Measurements from ENCODE around the gene CEP112.
"Not testable (repeated sequence)": the region's sequence is repeated elsewhere in the genome, so short reads cannot be mapped to it uniquely, and the experiment has no call there.

The CEP112 gene

DNA sequence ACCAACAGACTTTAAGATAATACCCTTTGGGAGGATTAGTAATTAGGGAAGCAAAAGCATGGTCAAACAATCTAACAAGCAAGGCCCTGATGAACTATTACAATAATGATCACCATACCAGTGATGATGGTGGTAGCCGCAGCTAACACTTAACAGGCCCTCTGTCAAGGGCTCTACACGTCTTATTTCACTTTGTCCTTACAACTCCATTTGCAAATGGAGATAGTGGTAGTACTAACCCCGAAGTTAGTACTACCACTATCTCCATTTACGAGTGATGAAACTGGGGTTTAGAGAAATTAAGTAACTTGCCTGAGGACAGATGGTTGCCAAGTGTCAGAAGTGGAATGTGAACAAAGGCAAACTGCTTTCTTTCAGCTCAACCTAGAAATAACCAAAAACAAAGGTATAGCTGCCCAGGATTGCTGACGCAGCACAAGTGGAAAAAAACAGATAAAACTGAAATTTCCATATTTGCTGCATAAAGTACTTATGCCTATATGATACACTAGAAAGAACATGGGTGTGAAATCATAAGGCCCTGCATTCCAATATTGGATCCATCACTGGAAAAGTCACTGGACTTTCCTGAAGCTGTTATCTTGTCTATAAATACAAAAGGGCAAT lies 24.6 kb downstream of the CEP112 start:
- no peak for DNase-seq
- intact Hi-C loops (cut with DNase I) = loop anchor here (5.0 kb wide), 1 partner anchor 610 kb away; no protein-coding TSS in a partner anchor

- intact Hi-C loops (cut with DNase I) = loop anchor here (1.0 to 5.0 kb wide), 3 partner anchors 608 to 934 kb away; no protein-coding TSS in a partner anchor
- no peak for DNase-seq
Observed at GRCh38 chr17:66165537-66166123, 26.3 kb downstream of the CEP112 start.

GRCh38 chr17:66155055-66155454 lies 36.9 kb downstream of the CEP112 start:
- DNase-seq; intact Hi-C loops (cut with DNase I): not testable (repeated sequence)

- no peak for DNase-seq
- intact Hi-C loops (cut with DNase I) = no loop called here
Observed at GRCh38 chr17:66152756-66153155, 39.2 kb downstream of the CEP112 start.

DNA sequence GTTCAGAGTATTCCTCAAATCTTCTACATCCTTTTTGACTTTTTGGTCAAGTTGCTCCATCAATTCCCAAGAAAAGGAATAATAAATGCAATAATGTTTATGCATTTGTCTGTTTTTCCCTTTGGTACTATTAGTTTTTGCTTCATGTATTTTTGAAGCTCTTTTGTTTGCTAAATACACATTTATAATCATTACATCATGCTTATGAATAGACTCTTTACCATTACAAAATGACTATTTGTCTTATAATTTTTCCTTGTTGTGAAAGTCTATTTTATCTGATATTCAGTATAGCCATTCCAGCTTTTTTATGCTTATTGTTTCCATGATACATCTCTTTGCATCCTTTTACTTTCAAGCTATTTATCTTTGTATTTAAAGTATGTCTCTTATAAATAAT lies 41.2 kb downstream of the CEP112 start:
- DNase-seq = no peak
- intact Hi-C loops (cut with DNase I) = no loop called here

- intact Hi-C loops (cut with DNase I) = no loop called here
- no peak for DNase-seq
Observed at GRCh38 chr17:66149562-66149961, 42.4 kb downstream of the CEP112 start.

- DNase-seq = no peak
- intact Hi-C loops (cut with DNase I) = no loop called here
Observed at GRCh38 chr17:66146394-66146793, 45.5 kb downstream of the CEP112 start.

- intact Hi-C loops (cut with DNase I) = no loop called here
- DNase-seq = no peak
Observed at GRCh38 chr17:66143657-66144282, 48.2 kb downstream of the CEP112 start.

GRCh38 chr17:66142428-66142827 lies 49.5 kb downstream of the CEP112 start:
- intact Hi-C loops (cut with DNase I) = no loop called here
- DNase-seq = no peak

GRCh38 chr17:66138120-66138519 lies 53.8 kb downstream of the CEP112 start:
- intact Hi-C loops (cut with DNase I) = no loop called here
- DNase-seq = no peak

GRCh38 chr17:66135896-66136295 lies 56.0 kb downstream of the CEP112 start:
- intact Hi-C loops (cut with DNase I) = no loop called here
- DNase-seq = no peak

DNA sequence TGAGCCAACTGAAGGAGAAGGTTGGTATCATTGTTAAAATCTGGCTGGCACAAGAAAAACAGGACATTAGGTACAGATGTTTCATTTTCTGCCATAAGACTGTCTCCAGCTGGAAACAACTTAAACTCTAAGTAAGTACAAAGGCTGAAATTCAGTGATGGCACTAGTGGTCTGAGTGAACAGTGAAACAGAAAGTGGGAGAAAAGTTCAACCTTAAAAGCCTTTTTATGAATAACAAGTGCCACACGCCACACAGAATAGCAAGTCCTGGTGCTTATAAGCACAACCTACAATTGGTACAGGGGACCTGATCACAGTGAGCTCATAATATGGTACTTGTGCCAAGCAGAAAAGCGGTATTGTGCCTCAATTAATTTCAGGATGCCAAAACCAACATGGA lies 56.7 kb downstream of the CEP112 start:
- DNase-seq = no peak
- intact Hi-C loops (cut with DNase I) = no loop called here

GRCh38 chr17:66129759-66130158 lies 62.2 kb downstream of the CEP112 start:
- no peak for DNase-seq
- intact Hi-C loops (cut with DNase I) = no loop called here

GRCh38 chr17:66126231-66126630 lies 65.7 kb downstream of the CEP112 start:
- intact Hi-C loops (cut with DNase I) = no loop called here
- DNase-seq = no peak

DNA sequence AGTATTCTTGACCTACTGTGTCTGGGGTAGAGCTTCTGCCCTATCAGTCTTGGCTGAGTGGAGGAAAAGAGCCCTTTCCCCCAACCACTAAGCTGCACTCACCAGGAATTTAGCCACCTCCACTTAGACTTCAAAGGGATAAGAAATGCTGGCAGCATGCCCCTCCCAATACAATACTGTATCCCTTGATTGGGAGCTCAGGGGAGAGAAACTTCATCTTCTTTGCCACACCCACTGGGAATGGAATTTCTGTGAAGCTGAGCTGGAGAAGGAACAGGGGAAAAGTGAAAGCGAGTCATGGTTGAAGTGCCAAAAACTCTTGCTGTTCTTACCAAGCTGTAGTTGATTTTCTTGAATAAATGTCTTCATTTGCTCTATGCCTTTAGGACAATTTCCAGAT lies 68.8 kb downstream of the CEP112 start:
- intact Hi-C loops (cut with DNase I) = no loop called here
- DNase-seq = no peak

- DNase-seq = no peak
- intact Hi-C loops (cut with DNase I) = no loop called here
Observed at GRCh38 chr17:66115246-66115645, 76.7 kb downstream of the CEP112 start.

DNA sequence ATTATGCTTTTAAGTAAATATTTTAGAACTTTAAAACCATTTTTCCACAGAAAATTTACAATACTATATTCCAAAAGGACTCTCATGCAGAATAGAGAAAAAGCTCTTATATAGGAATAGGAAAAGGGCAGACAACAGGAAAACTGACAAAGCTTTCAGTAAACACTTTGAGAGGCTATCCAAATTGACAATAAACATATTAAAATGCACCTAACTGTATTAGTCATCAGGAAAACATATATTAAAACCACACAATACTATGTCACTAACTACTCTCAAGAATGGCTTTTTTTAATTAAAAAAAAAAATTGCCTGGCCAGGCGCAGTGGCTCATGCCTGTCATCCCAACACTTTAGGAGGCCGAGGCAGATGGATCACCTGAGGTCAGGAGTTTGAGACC lies 77.3 kb downstream of the CEP112 start:
- intact Hi-C loops (cut with DNase I) = no loop called here

DNA sequence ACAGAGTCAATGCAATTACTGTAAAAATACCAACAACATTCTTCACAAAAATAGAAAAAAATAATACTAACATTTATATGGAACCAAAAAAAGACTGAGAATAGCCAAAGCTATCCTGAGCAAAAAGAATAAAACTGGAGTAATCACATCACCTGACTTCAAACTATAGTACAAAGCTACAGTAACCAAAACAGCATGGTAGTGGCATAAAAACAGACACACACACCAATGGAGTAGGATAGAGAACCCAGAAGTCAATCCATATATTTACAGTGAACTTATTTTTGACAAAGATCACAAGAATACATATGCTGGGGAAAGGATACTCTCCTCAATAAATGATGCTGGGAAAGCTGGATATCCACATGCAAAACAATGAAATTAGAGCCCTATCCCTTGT lies 84.2 kb downstream of the CEP112 start:
- intact Hi-C loops (cut with DNase I) = no loop called here
- DNase-seq = no peak

More for the DNA sequence above, 77.3 kb downstream of the CEP112 start:
- no peak for DNase-seq

GRCh38 chr17:66098040-66098439 lies 93.9 kb downstream of the CEP112 start:
- intact Hi-C loops (cut with DNase I) = no loop called here
- no peak for DNase-seq

GRCh38 chr17:66094727-66095126 lies 97.2 kb downstream of the CEP112 start:
- intact Hi-C loops (cut with DNase I) = no loop called here
- DNase-seq = no peak

DNA sequence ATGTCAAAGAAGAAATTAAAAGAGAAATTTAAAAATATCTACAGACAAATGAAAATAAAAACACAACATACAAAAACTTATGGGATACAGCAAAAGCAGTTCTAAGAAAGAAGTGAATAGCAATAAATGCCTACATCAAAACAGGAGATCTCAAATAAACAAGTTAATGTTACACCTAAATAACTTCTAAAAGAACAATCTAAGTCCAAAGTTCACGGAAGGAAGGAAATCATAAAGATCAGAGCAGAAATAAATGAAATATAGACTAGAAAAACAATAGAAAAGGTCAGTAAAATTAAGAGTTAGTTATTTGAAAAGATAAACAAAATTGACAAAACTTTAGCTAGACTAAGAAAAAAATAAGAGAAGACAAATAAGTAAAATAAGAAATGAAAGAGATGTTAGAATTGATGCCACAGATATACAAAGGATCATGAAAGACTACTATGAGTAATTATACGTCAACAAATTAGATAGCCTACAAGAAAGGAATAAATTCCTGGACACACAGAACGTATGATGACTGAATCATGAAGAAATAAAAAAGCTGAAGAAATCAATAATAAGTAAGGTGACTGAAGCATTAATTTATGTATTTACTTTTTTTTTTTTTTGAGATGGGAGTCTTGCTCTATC lies 100.4 kb downstream of the CEP112 start:
- intact Hi-C loops (cut with DNase I) = no loop called here
- DNase-seq = no peak

- DNase-seq = no peak
- intact Hi-C loops (cut with DNase I) = no loop called here
Observed at GRCh38 chr17:66089764-66090163, 102.2 kb downstream of the CEP112 start.

Measured in posterior cingulate gyrus (tissue), 11 donors.